Fibroblast of lung (primary cell): ENCODE measurements around the gene GSTM2. TPM values are rescaled to one million over a fixed set of nuclear protein-coding genes. Genes with fewer than 3 reads are reported as not detected.
"Not testable (repeated sequence)": the region's sequence is repeated elsewhere in the genome, so short reads cannot be mapped to it uniquely, and the experiment has no call there.

Experiments
- DNase-seq, 2 donors: peaks; one replicate each; pipeline versions ENCODE4 v3.0.0 to v3.0.0-alpha.2; 2010; ENCODE audit warnings: low read depth in 2 of 2
- H2AFZ ChIP-seq: 2 replicates; pipeline ENCODE4 v1.5.1; 2012; ENCODE audit warnings: low read length, control low read depth, inconsistent platforms
- H3K27ac ChIP-seq: 2 replicates; pipeline ENCODE4 v1.5.1; 2011; ENCODE audit warnings: low read length, control low read depth; ENCODE audit not compliant: insufficient read depth
- H3K27me3 ChIP-seq: 2 replicates; pipeline ENCODE4 v1.5.1; 2011; ENCODE audit warnings: mild to moderate bottlenecking, low read length; ENCODE audit not compliant: control insufficient read depth, insufficient read depth
- H3K36me3 ChIP-seq: 2 replicates; pipeline ENCODE4 v1.5.1; 2011; ENCODE audit warnings: low read length; ENCODE audit not compliant: control insufficient read depth, insufficient read depth
- H3K4me1 ChIP-seq: 2 replicates; pipeline ENCODE4 v1.5.1; 2011; ENCODE audit warnings: low read length; ENCODE audit not compliant: control insufficient read depth, insufficient read depth; ENCODE audit errors: extremely low read depth
- H3K4me2 ChIP-seq: 2 replicates; pipeline ENCODE4 v1.5.1; 2011; ENCODE audit warnings: low read length, control low read depth; ENCODE audit not compliant: insufficient read depth; ENCODE audit errors: extremely low read depth
- H3K4me3 ChIP-seq, 4 experiments: fragments of 200-600 bp in 1 of 4; sonication (generic) in 1 of 4; replicated peaks in 1 of 4; 2 replicates each; pipeline ENCODE4 v1.5.1; 2011 to 2016; ENCODE audit warnings: low read length in 4 of 4, low read depth in 3 of 4, mild to moderate bottlenecking in 3 of 4, control low read depth in 2 of 4, inconsistent platforms in 1 of 4, mixed read lengths in 1 of 4; ENCODE audit not compliant: insufficient read depth in 1 of 4; ENCODE audit errors: control extremely low read depth in 1 of 4
- H3K79me2 ChIP-seq: 2 replicates; pipeline ENCODE4 v1.5.1; 2012; ENCODE audit warnings: mild to moderate bottlenecking, low read length, inconsistent platforms; ENCODE audit not compliant: control insufficient read depth, insufficient read depth
- H3K9ac ChIP-seq: 2 replicates; pipeline ENCODE4 v1.5.1; 2011; ENCODE audit warnings: mild to moderate bottlenecking, low read length, control low read depth; ENCODE audit not compliant: insufficient read depth
- H3K9me3 ChIP-seq: 2 replicates; pipeline ENCODE4 v1.5.1; 2012; ENCODE audit warnings: low read depth, low read length; ENCODE audit not compliant: control insufficient read depth, insufficient read depth
- H4K20me1 ChIP-seq: 2 replicates; pipeline ENCODE4 v1.5.1; 2011; ENCODE audit warnings: low read length; ENCODE audit not compliant: control insufficient read depth, insufficient read depth; ENCODE audit errors: extremely low read depth
- CTCF ChIP-seq, 2 donors: IDR thresholded peaks in 1 of 2; conservative IDR thresholded peaks in 1 of 2; 1 replicate in 1 of 2; 2 replicates in 1 of 2; pipeline ENCODE4 v1.5.1; 2011 to 2012; ENCODE audit warnings: low read length in 2 of 2, control low read depth in 1 of 2, inconsistent platforms in 1 of 2, low read depth in 1 of 2, mild to moderate bottlenecking in 1 of 2
- EZH2 ChIP-seq: IDR thresholded peaks from 2 replicates; pipeline ENCODE4 v1.5.1; 2012; ENCODE audit warnings: low read length, control low read depth, mild to moderate bottlenecking; ENCODE audit errors: missing control alignments
- polyA plus RNA-seq, 2 donors: library from polyadenylated mRNA; depleted of rRNA in 1 of 2; stranded (reverse) in 1 of 2; unstranded in 1 of 2; fragments of >200 nt; gene quantifications; 2 replicates each; pipeline ENCODE4 v1.2.1, GENCODE V29; 2011 to 2012; ENCODE audit warnings: missing spikeins in 1 of 2
- total RNA-seq: library from RNA; depleted of rRNA; stranded (reverse); fragments of >200 nt; gene quantifications from 2 replicates; pipeline ENCODE4 v1.2.1, GENCODE V29; 2014

GSTM2 gene
- total and polyA plus RNA-seq, 2 donors (not counting 1 experiment from before 2014, with no cell fraction given) = 28.2 to 67.7 TPM

GRCh38 chr1:109695138-109695537 is 27.3 kb downstream of the GSTM2 start:
- not testable (repeated sequence) for H3K79me2 ChIP-seq, H3K4me1 ChIP-seq, H3K9ac ChIP-seq, H3K9me3 ChIP-seq, H3K27ac ChIP-seq, H2AFZ ChIP-seq, H4K20me1 ChIP-seq, DNase-seq, H3K4me3 ChIP-seq, H3K36me3 ChIP-seq, H3K27me3 ChIP-seq, H3K4me2 ChIP-seq

GRCh38 chr1:109697066-109697465 is 29.2 kb downstream of the GSTM2 start:
- Histone ChIP-seq H4K20me1 (no peaks in the 10 kb centered on the region), H3K36me3 (no peaks in the 10 kb centered on the region), H3K9ac (no peak overlapping the region), H3K27ac (no peak overlapping the region), H3K4me2 (no peak overlapping the region), H3K4me1 (no peaks in the 10 kb centered on the region), H3K4me3 (no peak overlapping the region), H3K79me2 (no peaks in the 10 kb centered on the region), H2AFZ (no peak overlapping the region), H3K9me3 (no peaks in the 10 kb centered on the region), H3K27me3 (no peaks in the 10 kb centered on the region)
- TF ChIP-seq CTCF (conservative IDR thresholded peaks at IDR 0.05 in 1 of 2, IDR thresholded peaks at IDR 0.05 in 1 of 2; ENCODE audit: low read depth in 1 of 2, low read length in 2 of 2) (no peak), EZH2 (no peak)
- no peak for DNase-seq

- not testable (repeated sequence) for H3K4me2 ChIP-seq, H3K4me1 ChIP-seq, H3K79me2 ChIP-seq, H3K9me3 ChIP-seq, H3K27ac ChIP-seq, H3K36me3 ChIP-seq, H3K9ac ChIP-seq, H4K20me1 ChIP-seq, DNase-seq, H3K4me3 ChIP-seq, H2AFZ ChIP-seq, H3K27me3 ChIP-seq
Measured at GRCh38 chr1:109697861-109698260, 30.0 kb downstream of the GSTM2 start.

GRCh38 chr1:109702940-109703339 is 35.1 kb downstream of the GSTM2 start:
- H3K4me3 ChIP-seq, H3K4me2 ChIP-seq, DNase-seq, H3K36me3 ChIP-seq, H4K20me1 ChIP-seq, H3K79me2 ChIP-seq, H3K9ac ChIP-seq, H3K9me3 ChIP-seq, H3K27me3 ChIP-seq, H3K27ac ChIP-seq, H2AFZ ChIP-seq, H3K4me1 ChIP-seq: not testable (repeated sequence)
